ENCODE data around the gene DNAH10.

The DNAH10 gene

DNA sequence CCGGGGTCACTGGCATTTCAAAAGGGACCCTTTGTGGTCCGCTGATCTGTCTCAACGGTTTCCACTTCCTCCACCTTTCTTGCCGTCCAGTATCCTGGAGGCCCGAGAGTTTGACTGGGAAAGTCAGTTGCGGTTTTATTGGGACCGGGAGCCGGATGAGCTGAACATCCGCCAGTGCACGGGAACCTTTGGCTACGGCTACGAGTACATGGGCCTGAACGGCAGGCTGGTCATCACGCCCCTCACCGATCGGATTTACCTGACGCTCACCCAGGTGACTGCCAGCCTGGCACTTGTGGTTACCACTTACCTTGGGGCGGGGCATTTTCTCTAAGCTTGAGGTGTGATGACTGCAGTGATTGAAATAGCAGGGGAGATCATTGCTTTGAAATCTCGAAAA, 83.8 kb downstream of the DNAH10 start:
- no peak for DNase-seq

DNA sequence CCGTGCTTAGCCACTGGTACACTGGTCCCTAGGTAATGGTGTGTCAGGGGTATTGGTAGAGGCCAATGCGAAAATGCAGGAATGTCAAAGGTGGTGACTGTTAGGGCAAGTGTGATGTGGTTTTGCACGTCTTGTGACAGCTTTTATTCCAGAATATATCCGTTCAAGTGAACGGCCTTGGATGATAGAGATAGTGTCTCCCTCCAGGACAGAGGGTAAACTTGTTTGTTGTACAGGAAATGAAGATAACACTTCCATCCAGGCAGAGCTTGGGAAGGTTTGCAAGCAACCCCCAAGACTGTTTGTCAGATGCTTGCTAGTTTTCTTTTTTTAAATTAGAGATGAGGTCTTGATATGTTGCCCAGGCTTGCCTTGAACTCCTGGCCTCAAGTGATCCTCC, 84.2 kb downstream of the DNAH10 start:
- no peak for DNase-seq

- no peak for DNase-seq
These were observed 84.9 kb downstream of the DNAH10 start for GRCh38 chr12:123847019-123847418.

- DNase-seq: no peak
These were observed 85.8 kb downstream of the DNAH10 start for GRCh38 chr12:123847876-123848275.

DNA sequence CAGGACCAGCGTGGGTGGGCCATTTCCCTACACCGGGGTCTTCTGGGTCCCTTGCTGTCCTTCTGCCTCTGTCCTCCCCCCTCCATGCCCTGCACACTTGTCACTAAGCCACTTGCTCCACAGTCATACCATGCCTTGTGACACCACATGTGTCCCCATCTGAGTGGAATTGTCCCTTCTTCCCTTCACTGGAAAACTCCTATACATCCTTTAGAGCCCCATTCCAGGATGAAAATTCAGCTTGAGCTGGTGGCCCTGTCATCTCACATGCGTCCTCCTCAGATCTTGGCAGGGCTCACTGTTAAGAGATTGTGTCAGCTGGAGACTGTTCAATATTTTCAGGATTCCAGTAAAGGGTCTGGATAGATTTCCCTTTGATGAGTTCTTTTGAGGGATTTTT, 87.4 kb downstream of the DNAH10 start:
- no peak for DNase-seq

DNA sequence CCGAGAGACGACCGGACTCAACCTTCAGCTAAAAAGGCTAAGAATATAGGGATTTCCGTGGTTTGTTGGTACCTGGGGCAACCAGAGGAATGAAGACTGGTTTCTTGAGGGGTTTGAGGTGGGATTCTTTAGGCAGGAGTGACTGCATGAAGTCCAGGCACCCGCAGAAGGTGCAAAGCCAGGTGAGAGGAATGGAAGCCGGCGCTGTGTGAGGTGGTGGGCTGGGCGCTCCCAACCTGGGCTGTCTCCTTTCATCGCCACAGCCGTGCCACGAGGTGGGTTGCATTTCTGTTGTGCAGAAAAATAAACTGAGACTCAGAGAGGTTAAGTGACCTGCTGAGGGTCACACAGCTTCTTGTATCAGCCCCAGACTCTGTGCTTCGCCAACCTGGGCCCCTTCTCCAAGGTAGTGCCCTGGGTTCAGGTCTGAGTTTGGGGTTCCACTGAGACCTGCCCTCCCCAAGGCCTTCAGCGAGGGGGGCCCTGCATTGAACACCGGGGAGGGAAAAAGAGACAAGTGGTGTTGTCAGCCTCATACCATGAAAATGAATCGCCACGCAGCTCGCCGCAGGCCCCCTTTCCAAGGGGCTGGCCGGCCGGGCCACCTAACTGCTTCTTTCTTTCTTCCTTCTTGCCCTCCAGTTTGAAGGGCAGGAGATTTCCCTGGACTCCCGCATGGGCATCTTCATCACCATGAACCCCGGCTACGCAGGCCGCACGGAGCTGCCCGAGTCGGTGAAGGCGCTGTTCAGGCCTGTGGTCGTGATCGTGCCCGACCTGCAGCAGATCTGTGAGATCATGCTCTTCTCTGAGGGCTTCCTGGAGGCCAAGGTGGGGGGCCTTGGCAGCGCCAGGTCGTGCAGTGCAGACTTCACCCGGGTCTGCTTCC, 88.4 kb downstream of the DNAH10 start:
- no peak for DNase-seq

DNA sequence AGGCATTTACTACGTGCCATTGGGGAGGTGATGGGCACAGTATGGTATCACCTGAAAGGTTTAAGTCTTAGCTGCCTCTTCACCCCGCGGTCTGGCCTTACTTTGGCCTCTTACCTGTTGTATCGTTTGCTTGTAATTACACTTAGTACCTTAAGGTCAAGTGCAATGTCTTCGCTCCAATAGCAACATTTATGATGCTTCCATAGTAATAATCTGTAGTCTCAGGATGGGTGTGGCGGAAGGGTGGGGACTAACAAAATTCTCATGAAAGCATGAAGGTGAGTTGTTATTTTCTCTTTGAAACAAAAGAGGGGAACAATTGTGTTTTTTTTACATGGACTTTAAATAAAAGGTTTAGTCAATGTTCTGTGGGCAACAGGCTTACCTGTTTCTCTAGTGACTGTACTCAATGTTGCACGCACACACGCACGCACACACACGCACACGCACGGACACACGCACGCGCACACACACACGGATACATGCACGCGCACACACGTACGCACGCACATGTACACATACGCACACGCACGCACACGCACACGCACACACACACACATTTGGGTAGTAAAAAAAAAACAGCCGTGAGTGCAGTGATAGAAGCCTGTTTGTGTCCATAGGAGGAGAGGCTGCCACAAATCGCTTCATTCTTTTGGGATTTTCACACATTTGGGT, 91.4 kb downstream of the DNAH10 start:
- DNase-seq: no peak

DNA sequence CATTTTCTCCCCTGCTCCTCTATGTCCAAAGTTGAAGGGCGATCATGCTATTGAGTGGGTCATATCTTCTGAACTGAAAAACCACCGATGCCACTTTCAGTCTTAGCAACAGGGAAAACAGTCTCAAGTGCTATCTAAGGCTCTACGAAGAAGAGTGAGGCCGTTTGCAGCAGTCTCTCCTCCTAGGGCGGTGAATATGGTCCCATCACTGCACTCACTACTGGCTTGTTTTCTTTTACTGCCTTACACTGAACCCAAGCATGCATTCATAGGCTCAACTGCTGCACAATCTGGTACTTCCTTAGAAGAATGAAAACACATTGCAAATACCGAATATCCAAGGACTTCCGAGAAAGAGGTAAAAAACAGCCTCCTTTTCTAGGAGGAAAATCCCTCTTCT, 92.1 kb downstream of the DNAH10 start:
- no peak for DNase-seq

DNA sequence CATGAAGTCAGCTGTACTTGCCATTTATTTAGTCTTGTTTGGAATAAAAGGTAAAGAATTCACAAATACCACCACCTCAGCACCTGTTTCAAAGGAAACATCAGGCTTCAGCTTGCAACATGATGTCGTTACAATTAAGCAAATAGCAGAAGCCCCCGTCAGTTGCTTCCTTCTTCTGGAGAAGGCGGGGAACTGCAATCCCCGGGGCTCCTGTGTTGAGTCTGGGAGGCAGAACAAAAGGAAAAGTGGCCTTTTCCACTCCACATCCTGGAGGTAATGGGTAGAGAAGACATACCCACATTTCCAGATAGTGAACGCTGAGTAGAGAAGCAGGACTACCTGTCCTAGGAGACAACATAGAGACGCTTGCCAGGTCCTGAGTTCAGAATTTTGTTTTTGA, 92.8 kb downstream of the DNAH10 start:
- no peak for DNase-seq

DNA sequence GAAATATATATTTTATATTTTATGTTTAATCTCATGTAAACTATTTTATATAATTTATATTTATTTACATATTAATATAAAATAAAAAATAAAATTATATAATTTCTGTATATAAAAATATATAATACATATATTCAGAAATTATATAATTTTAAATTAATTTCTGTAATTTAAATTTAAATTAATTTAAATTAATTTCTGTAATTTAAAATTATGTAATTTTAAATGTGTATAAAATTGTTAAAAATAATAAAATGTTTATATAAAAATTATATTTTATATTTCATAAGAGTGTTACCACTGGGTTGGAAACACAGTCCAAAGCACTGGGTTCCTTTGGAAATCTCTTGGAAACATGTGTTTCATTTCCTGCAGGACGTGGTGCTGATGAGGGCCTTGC, 94.6 kb downstream of the DNAH10 start:
- no peak for DNase-seq

DNA sequence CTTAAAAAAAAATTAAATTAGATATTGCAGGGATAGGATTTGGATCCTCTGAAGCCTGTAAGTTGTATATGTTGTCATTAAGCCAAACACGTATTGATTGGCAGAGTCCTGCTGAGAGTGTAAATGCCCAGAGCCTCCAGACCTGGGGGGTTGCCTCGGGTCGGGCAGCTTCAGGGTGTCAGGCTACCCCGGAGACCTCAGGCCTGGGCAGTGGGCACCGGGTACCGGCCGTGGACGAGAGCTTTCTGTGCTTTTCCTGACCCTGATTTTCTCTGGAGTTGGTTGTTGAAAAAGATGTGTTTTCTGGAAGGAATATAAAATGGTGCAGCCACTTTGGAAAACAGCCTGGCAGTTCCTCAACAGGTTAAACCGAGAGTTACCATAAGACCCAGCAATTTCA, 96.1 kb downstream of the DNAH10 start:
- no peak for DNase-seq

- DNase-seq: no peak
These were observed 96.9 kb downstream of the DNAH10 start for GRCh38 chr12:123859035-123859434.

DNA sequence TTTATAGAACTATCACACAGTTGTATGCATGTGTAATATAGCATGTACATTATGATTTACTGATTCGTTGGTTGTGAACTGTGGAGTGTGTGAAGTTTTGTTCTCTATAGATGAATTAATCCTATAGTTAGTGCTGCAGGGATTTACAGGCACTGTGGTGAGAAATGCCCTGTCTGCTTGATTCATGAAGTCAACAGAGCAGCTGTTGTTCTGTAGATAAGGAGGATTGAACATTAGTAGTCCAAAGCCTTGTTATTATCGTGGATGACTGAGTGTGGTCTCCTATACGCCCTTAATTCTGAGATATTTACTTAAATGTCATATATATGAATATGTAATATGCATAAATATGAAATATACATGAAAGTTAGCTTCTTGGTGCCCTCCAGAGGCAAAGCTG, 98.3 kb downstream of the DNAH10 start:
- no peak for DNase-seq

DNA sequence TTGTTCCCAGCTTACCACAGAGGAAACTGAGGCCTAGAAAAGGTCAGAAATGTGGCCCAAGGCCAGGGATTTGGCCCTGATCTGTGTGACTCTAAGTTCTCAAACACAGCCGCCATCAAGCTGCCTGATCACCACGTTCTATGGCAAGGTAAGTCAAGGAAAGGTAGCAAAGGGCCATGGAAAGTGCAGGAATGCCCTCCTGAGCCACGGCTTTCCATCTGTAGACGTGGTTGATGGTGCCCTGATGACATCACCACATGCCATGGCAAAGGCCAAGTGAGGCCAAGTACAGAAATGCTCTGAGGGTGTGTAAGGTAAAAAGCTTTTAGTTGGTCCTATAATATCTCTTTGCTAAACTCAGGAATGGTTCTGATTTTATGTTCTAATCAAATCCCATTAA, 99.3 kb downstream of the DNAH10 start:
- DNase-seq: no peak

DNA sequence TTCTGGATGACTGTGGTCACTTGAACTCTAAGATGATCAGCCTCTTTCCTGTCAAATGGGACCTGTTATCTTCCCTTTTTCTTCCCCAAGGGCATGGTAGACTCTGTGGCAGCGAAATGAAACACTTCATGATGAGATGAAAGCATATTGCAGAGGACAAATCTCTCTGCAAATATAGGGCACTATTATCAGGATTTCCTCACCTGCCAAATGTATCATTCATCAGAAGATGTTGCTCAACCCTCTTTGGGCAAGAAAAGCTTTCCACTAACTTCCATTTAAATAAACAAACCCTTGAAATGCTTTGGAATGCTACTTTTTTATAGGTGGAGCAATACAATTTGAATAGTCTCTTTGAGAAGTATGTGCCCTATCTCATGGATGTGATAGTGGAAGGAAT, 105.0 kb downstream of the DNAH10 start:
- DNase-seq: no peak

- DNase-seq: no peak
These were observed 106.7 kb downstream of the DNAH10 start for GRCh38 chr12:123868791-123869190.

DNA sequence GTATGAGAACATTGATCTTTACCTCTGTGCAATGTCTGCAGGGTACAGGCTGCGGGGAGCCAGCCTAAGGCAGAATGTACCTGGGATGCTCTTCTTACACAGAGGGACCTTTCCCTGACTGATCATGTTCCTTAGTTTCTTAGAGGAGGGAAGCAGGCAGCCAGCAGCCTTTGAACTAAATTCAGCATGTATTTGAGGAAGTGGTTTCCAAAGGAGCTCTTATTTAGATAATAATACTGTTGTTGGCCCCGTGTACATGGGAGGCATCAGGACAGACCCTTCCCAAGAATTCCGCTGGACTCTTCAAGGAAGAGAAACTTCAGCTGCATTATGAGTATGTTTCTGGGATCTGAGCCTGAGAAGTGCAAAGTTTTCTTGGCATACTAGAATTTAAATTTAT, 111.7 kb downstream of the DNAH10 start:
- no peak for DNase-seq

DNA sequence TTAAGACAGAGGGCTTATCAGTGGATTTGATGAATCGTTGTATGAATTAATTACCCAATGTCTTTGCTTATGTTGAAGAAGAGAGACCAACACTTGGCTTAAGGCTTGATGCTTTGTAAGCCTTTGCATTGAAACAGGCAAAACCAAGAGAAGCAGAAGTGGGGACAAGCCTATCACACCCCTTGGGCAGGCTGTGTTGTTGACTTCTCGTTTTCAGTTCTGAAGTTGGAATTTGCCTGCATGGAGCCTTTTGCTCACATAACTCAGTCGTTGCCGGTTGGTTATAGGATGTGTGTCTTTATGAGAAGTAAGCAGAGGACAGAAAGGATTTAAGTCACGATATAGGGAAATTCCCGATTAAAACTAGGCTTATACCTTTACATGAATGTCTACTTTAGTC, 115.9 kb downstream of the DNAH10 start:
- DNase-seq: no peak

DNA sequence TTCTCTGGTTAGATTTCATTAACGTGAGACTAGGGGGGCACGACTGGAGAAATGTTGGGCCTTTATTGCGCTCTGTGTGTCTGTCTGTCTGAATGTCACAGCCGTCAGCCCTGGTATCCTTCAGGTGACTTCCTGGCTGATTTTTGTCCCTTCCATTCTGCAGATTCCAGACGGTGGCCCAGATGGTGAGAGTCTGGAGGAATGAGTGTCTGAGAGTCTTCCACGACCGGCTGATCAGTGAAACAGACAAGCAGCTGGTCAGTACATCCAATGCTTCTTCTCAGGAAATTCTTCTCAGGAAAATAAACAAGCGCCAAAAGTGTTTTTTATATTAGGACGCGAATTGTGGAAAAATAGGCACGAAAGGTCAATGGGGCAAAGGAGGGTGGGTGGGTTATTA, 117.0 kb downstream of the DNAH10 start:
- no peak for DNase-seq

DNA sequence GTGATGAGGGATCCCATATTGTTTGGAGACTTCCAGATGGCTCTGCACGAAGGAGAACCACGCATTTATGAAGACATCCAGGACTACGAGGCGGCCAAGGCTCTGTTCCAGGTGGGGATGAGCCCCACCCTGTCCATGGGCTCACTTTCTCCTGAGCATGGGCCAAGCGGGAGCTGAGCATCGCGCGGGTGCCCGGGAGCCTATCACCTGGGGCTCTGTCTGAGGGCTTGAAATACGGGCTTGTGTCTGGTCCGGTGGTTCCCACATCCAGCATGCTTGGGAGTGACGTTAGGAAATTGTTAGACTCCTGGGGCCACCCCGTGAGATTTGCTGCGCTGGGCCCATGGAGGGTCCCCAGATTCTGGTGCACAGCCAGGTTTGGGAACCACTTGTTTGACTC, 117.6 kb downstream of the DNAH10 start:
- no peak for DNase-seq

DNA sequence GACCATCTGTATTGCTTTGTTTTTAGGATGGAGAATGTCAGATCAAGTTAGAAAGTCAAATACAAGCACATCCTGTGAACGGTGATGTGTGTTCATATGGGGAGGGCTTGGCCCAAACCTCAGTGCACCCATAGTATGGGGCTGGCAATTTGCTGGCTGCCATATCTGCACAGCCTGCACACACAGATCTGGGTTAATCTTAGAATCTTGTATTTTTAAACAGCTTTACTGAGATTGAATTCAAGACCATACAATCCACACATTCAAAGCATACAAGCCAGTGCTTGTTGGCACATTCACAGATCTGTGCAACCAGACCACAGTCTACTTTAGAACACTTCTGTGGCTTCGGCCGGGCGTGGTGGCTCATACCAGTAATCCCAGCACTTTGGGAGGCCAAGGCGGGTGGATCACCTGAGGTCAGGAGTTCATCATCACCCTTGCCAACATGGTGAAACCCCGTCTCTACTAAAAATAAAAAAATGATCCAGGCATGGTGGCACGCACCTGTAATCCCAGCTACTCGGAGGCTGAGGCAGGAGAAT, 120.1 kb downstream of the DNAH10 start:
- no peak for DNase-seq

GRCh38 chr12:123886258-123886657, 124.2 kb downstream of the DNAH10 start:
- DNase-seq: no peak

- no peak for DNase-seq
These were observed 125.0 kb downstream of the DNAH10 start for GRCh38 chr12:123886931-123887582.

DNA sequence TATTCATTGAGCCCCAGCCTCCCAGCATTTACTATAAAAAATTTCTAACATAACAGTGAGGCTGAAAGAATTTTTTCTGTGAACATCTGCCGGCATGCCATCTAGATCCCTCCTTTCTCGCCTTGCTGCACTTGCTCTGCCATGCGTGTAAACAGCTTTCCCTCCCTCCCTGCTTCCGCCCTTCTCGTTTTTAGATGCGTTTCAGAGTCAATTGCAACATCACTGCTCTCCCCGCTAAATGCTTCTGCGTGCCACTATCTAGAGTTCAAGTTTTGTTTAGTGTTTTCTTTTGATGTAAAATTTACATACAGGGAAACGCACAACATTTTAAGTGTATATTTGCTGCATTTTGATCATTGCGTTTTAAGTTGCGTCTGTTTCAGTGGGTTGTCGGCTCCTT, 126.9 kb downstream of the DNAH10 start:
- no peak for DNase-seq

Data from central memory CD4-positive, alpha-beta T cell (primary cell).